Esophagus muscularis mucosa (tissue), 3 donors: ENCODE results near the gene NAV2.

Experiments
- POLR2A ChIP-seq: fragments of 450-650 bp; IDR thresholded peaks from one replicate; pipeline ENCODE4 v1.6.1; 2017; ENCODE audit warnings: antibody characterized with exemption, moderate library complexity, mild to moderate bottlenecking, low read depth
- TF ChIP-seq, protein P1 (sequence below), 3 experiments: fragments of 200-600 bp in 2 of 3; fragments of 450-650 bp in 1 of 3; sonication (generic) in 2 of 3; IDR thresholded peaks; one replicate each; pipeline ENCODE4 v1.5.1; 2017 to 2019; ENCODE audit warnings: antibody characterized with exemption in 3 of 3, mild to moderate bottlenecking in 2 of 3, moderate library complexity in 1 of 3

DNA sequence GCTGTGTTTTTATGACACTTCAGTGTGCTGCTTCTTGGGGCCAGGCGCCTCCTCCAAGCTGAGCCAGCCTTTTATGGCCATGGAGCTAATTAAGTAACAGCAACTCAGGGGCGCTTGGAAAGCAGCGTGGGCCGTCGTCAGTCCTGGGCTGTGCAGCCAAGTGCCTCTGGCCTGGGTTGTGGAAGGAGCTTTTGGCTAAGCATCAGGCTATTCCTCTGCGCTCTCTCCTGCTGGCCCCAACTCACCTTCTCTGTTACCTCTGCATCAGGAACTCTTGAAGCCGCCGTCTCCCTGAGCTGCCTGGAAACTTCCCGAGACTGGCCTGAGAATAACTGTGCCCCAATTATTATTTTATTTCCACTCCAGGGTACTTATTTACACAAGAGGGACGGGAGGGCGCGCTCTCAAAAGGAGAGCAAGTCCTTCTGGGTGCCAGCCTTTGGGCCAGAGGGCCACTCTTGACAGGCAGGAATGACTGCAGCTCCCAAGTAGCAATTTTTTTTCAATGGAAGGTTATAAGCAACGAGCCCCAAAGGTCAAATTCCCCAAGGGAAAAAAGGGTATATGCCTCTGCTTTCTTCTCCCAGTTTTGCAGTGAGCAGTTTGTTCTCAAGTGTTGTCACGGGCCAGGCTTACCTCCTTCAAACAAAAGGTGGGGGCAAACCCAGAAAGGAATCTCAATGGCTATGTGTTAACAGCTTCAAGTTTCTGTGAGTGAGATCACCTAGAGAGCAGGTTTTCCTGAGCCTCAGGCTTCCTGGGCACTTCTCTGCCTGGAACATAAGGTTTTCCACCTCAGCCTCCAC lies 38.5 kb upstream of the NAV2 start:
- TF ChIP-seq, protein P1, sequence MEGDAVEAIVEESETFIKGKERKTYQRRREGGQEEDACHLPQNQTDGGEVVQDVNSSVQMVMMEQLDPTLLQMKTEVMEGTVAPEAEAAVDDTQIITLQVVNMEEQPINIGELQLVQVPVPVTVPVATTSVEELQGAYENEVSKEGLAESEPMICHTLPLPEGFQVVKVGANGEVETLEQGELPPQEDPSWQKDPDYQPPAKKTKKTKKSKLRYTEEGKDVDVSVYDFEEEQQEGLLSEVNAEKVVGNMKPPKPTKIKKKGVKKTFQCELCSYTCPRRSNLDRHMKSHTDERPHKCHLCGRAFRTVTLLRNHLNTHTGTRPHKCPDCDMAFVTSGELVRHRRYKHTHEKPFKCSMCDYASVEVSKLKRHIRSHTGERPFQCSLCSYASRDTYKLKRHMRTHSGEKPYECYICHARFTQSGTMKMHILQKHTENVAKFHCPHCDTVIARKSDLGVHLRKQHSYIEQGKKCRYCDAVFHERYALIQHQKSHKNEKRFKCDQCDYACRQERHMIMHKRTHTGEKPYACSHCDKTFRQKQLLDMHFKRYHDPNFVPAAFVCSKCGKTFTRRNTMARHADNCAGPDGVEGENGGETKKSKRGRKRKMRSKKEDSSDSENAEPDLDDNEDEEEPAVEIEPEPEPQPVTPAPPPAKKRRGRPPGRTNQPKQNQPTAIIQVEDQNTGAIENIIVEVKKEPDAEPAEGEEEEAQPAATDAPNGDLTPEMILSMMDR (IDR thresholded peaks at IDR 0.05), result no peak
- TF ChIP-seq POLR2A, result no peak
